GM23338 (cell line): ENCODE measurements around the gene SLC49A4. TPM values are rescaled to one million over a fixed set of nuclear protein-coding genes. Genes with fewer than 3 reads are reported as not detected.

Source experiments
- ATAC-seq: fragments of 200-7000 bp; cut with Tn5 transposase; 3 replicates; pipeline ENCODE4 v1.9.1; 2020
- DNase-seq: peaks from one replicate; pipeline ENCODE4 v3.0.0-alpha.2; 2015; ENCODE audit warnings: low spot score
- H2AFZ ChIP-seq: fragments of 200-600 bp; sonication (generic); 2 replicates; pipeline ENCODE4 v1.8.0; 2016; ENCODE audit warnings: antibody characterized with exemption, mild to moderate bottlenecking, moderate library complexity
- H3F3A ChIP-seq: fragments of 200-600 bp; sonication (generic); replicated peaks from 2 replicates; pipeline ENCODE4 v1.8.0; 2017; ENCODE audit warnings: antibody characterized with exemption, mixed run types, low read depth
- H3K27ac ChIP-seq: fragments of 200-600 bp; sonication (generic); 2 replicates; pipeline ENCODE4 v1.6.1; 2016; ENCODE audit warnings: low read depth
- H3K27me3 ChIP-seq: fragments of 200-600 bp; sonication (generic); 2 replicates; pipeline ENCODE4 v1.8.0; 2016; ENCODE audit warnings: mild to moderate bottlenecking, mixed run types, moderate library complexity; ENCODE audit not compliant: insufficient read depth
- H3K36me3 ChIP-seq: fragments of 200-600 bp; sonication (generic); 2 replicates; pipeline ENCODE4 v1.8.0; 2016; ENCODE audit warnings: mild to moderate bottlenecking; ENCODE audit not compliant: insufficient read depth
- H3K4me1 ChIP-seq: fragments of 200-600 bp; sonication (generic); 2 replicates; pipeline ENCODE4 v1.8.0; 2016; ENCODE audit warnings: mild to moderate bottlenecking, moderate library complexity; ENCODE audit not compliant: insufficient read depth
- H3K4me2 ChIP-seq: fragments of 200-600 bp; sonication (generic); 2 replicates; pipeline ENCODE4 v1.7.1; 2017; ENCODE audit warnings: mixed run types
- H3K4me3 ChIP-seq: fragments of 200-600 bp; sonication (generic); 2 replicates; pipeline ENCODE4 v1.6.1; 2016; ENCODE audit warnings: mixed run types
- H3K79me2 ChIP-seq: fragments of 200-600 bp; sonication (generic); replicated peaks from 2 replicates; pipeline ENCODE4 v1.8.0; 2017; ENCODE audit warnings: mild to moderate bottlenecking; ENCODE audit not compliant: insufficient read depth
- H3K9me2 ChIP-seq: fragments of 200-600 bp; sonication (generic); 2 replicates; pipeline ENCODE4 v1.8.0; 2017; ENCODE audit not compliant: insufficient read depth
- H4K20me1 ChIP-seq: fragments of 200-600 bp; sonication (generic); replicated peaks from 2 replicates; pipeline ENCODE4 v1.8.0; 2017; ENCODE audit warnings: mild to moderate bottlenecking; ENCODE audit not compliant: insufficient read depth
- H3K27ac Mint-ChIP-seq: 2 replicates; pipeline ENCODE4 v1.8.0; 2020; ENCODE audit warnings: inconsistent platforms, mild to moderate bottlenecking, moderate library complexity, mixed read lengths
- H3K27me3 Mint-ChIP-seq: 3 replicates; pipeline ENCODE4 v1.8.0; 2022; ENCODE audit warnings: low read depth, mild to moderate bottlenecking, moderate library complexity, mixed read lengths, inconsistent platforms; ENCODE audit not compliant: insufficient read depth, poor library complexity
- H3K36me3 Mint-ChIP-seq: 3 replicates; pipeline ENCODE4 v1.8.0; 2021; ENCODE audit warnings: low read depth, mild to moderate bottlenecking, inconsistent platforms, moderate library complexity, mixed read lengths
- H3K4me1 Mint-ChIP-seq: 3 replicates; pipeline ENCODE4 v1.8.0; 2020; ENCODE audit warnings: mild to moderate bottlenecking, inconsistent platforms, mixed read lengths
- H3K4me3 Mint-ChIP-seq: 3 replicates; pipeline ENCODE4 v1.8.0; 2021; ENCODE audit warnings: moderate library complexity, mild to moderate bottlenecking, inconsistent platforms, mixed read lengths
- H3K9me3 Mint-ChIP-seq: 3 replicates; pipeline ENCODE4 v1.8.0; 2020; ENCODE audit warnings: moderate library complexity, mild to moderate bottlenecking, inconsistent platforms, mixed read lengths
- CTCF ChIP-seq, 2 experiments: fragments of 200-600 bp in 1 of 2; sonication (generic) in 1 of 2; conservative IDR thresholded peaks; 2 replicates each; pipeline versions ENCODE4 v1.5.1 to v1.6.1; 2016 to 2017; ENCODE audit warnings: antibody characterized with exemption in 2 of 2, low read depth in 2 of 2, mild to moderate bottlenecking in 2 of 2, moderate library complexity in 1 of 2
- NANOG ChIP-seq: IDR thresholded peaks from 2 replicates; pipeline ENCODE4 v1.6.1; 2016; ENCODE audit warnings: antibody characterized with exemption, borderline replicate concordance
- ZNF114 ChIP-seq: fragments of 250-450 bp; sonication (Bioruptor Pico); IDR thresholded peaks from 2 replicates; pipeline ENCODE4 v1.5.0; 2020; ENCODE audit warnings: mild to moderate bottlenecking, moderate library complexity
- polyA plus RNA-seq: library from polyadenylated mRNA; unstranded; fragments of >200 nt; fragmentation: Nextera tagmentation; extraction: Ambion mirVana; gene quantifications from 2 replicates; pipeline ENCODE4 v1.2.1, GENCODE V29; 2016
- total RNA-seq: library from RNA; depleted of rRNA; stranded (reverse); fragments of >200 nt; shearing (Covaris generic); gene quantifications from 2 replicates; pipeline ENCODE4 v1.2.3, GENCODE V29; 2014
- TF ChIP-seq, protein P1 (sequence below): fragments of 250-450 bp; sonication (Bioruptor Pico); IDR thresholded peaks from 2 replicates; pipeline ENCODE4 v1.5.0; 2020; ENCODE audit warnings: mild to moderate bottlenecking, moderate library complexity

SLC49A4 gene
- total and polyA plus RNA-seq, 2 experiments from 2014 or later, result 3.7 to 16.8 TPM

- no peak overlapping the region for H3K4me3 Mint-ChIP-seq
- H3K27me3 ChIP-seq, result no peaks in the 10 kb centered on the region
- H4K20me1 ChIP-seq, result no peaks in the 10 kb centered on the region
- no peaks in the 10 kb centered on the region for H3K27me3 Mint-ChIP-seq
- ATAC-seq (no peak), DNase-seq (no peak)
- no peaks in the 10 kb centered on the region for H3K9me2 ChIP-seq
- no peaks in the 10 kb centered on the region for H3K9me3 Mint-ChIP-seq
- H3K4me2 ChIP-seq, result no peak overlapping the region
- H3F3A ChIP-seq, result no peaks in the 10 kb centered on the region
- no peaks in the 10 kb centered on the region for H3K36me3 ChIP-seq
- no peak overlapping the region for H3K4me3 ChIP-seq
- H3K4me1 Mint-ChIP-seq, result peaks cover 12% of the 10 kb centered on the region; the same call in 2 of the 3 replicates
- peaks cover 3% of the 10 kb centered on the region; the same call in 1 of the 2 replicates for H3K4me1 ChIP-seq
- H3K27ac Mint-ChIP-seq, result no peak overlapping the region
- H3K79me2 ChIP-seq, result no peaks in the 10 kb centered on the region
- H3K36me3 Mint-ChIP-seq, result no peaks in the 10 kb centered on the region
- no peak overlapping the region for H3K27ac ChIP-seq
- H2AFZ ChIP-seq, result no peak overlapping the region
- TF ChIP-seq NANOG (no peak), ZNF114 (CRISPR knock-in tag) (no peak), CTCF (conservative IDR thresholded peaks at IDR 0.05; ENCODE audit: low read depth in 2 of 2) (no peak)
- TF ChIP-seq, protein P1, sequence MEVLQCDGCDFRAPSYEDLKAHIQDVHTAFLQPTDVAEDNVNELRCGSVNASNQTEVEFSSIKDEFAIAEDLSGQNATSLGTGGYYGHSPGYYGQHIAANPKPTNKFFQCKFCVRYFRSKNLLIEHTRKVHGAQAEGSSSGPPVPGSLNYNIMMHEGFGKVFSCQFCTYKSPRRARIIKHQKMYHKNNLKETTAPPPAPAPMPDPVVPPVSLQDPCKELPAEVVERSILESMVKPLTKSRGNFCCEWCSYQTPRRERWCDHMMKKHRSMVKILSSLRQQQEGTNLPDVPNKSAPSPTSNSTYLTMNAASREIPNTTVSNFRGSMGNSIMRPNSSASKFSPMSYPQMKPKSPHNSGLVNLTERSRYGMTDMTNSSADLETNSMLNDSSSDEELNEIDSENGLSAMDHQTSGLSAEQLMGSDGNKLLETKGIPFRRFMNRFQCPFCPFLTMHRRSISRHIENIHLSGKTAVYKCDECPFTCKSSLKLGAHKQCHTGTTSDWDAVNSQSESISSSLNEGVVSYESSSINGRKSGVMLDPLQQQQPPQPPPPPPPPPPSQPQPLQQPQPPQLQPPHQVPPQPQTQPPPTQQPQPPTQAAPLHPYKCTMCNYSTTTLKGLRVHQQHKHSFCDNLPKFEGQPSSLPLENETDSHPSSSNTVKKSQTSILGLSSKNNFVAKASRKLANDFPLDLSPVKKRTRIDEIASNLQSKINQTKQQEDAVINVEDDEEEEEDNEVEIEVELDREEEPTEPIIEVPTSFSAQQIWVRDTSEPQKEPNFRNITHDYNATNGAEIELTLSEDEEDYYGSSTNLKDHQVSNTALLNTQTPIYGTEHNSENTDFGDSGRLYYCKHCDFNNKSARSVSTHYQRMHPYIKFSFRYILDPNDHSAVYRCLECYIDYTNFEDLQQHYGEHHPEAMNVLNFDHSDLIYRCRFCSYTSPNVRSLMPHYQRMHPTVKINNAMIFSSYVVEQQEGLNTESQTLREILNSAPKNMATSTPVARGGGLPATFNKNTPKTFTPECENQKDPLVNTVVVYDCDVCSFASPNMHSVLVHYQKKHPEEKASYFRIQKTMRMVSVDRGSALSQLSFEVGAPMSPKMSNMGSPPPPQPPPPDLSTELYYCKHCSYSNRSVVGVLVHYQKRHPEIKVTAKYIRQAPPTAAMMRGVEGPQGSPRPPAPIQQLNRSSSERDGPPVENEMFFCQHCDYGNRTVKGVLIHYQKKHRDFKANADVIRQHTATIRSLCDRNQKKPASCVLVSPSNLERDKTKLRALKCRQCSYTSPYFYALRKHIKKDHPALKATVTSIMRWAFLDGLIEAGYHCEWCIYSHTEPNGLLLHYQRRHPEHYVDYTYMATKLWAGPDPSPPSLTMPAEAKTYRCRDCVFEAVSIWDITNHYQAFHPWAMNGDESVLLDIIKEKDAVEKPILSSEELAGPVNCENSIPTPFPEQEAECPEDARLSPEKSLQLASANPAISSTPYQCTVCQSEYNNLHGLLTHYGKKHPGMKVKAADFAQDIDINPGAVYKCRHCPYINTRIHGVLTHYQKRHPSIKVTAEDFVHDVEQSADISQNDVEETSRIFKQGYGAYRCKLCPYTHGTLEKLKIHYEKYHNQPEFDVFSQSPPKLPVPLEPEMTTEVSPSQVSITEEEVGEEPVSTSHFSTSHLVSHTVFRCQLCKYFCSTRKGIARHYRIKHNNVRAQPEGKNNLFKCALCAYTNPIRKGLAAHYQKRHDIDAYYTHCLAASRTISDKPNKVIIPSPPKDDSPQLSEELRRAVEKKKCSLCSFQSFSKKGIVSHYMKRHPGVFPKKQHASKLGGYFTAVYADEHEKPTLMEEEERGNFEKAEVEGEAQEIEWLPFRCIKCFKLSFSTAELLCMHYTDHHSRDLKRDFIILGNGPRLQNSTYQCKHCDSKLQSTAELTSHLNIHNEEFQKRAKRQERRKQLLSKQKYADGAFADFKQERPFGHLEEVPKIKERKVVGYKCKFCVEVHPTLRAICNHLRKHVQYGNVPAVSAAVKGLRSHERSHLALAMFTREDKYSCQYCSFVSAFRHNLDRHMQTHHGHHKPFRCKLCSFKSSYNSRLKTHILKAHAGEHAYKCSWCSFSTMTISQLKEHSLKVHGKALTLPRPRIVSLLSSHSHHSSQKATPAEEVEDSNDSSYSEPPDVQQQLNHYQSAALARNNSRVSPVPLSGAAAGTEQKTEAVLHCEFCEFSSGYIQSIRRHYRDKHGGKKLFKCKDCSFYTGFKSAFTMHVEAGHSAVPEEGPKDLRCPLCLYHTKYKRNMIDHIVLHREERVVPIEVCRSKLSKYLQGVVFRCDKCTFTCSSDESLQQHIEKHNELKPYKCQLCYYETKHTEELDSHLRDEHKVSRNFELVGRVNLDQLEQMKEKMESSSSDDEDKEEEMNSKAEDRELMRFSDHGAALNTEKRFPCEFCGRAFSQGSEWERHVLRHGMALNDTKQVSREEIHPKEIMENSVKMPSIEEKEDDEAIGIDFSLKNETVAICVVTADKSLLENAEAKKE (CRISPR knock-in tag), result no peak
Observed at GRCh38 chr3:122873741-122874515, 79.1 kb downstream of the SLC49A4 start.
